GM12878 (cell line): ENCODE measurements around the gene NEURL3. TPM values are rescaled to one million over a fixed set of nuclear protein-coding genes. Genes with fewer than 3 reads are reported as not detected.

ENCODE experiments used
- ATF3 ChIP-seq: IDR thresholded peaks from 2 replicates; pipeline ENCODE4 v1.6.1; 2011; ENCODE audit warnings: low read depth, mild to moderate bottlenecking, low read length, moderate library complexity, borderline replicate concordance; ENCODE audit errors: extremely low read depth
- CTCF ChIP-seq, 3 experiments: IDR thresholded peaks in 2 of 3; conservative IDR thresholded peaks in 1 of 3; 2 replicates each; pipeline ENCODE4 v1.5.1; 2011; ENCODE audit warnings: low read depth in 3 of 3, low read length in 3 of 3, mild to moderate bottlenecking in 3 of 3, control low read depth in 2 of 3, moderate library complexity in 2 of 3, inconsistent platforms in 1 of 3, mixed read lengths in 1 of 3; ENCODE audit not compliant: control insufficient read depth in 2 of 3, insufficient read depth in 1 of 3; ENCODE audit errors: extremely low read depth in 1 of 3
- E2F8 ChIP-seq: fragments of 450-650 bp; IDR thresholded peaks from 2 replicates; pipeline ENCODE4 v1.6.1; 2018; ENCODE audit warnings: mild to moderate bottlenecking, low read depth, moderate library complexity; ENCODE audit not compliant: partially characterized antibody
- IRF4 ChIP-seq: IDR thresholded peaks from 2 replicates; pipeline ENCODE4 v1.6.1; 2011; ENCODE audit warnings: low read depth, low read length
- KDM1A ChIP-seq: fragments of 200-600 bp; sonication (generic); IDR thresholded peaks from 2 replicates; pipeline ENCODE4 v1.6.1; 2016; ENCODE audit warnings: borderline replicate concordance
- PBX3 ChIP-seq: IDR thresholded peaks from 2 replicates; pipeline ENCODE4 v1.6.1; 2011; ENCODE audit warnings: mild to moderate bottlenecking, low read depth, low read length, moderate library complexity; ENCODE audit not compliant: insufficient replicate concordance
- POU2F2 ChIP-seq: IDR thresholded peaks from 3 replicates; pipeline ENCODE4 v1.6.1; 2011; ENCODE audit warnings: low read depth, mild to moderate bottlenecking, low read length, borderline replicate concordance
- SPI1 ChIP-seq: IDR thresholded peaks from 2 replicates; pipeline ENCODE4 v1.6.1; 2011; ENCODE audit warnings: low read depth, mild to moderate bottlenecking, low read length, moderate library complexity, borderline replicate concordance; ENCODE audit not compliant: insufficient read depth
- ZBED1 ChIP-seq: IDR thresholded peaks from 2 replicates; pipeline ENCODE4 v1.6.1; 2016; ENCODE audit warnings: borderline replicate concordance
- ZBTB40 ChIP-seq: fragments of 450-650 bp; IDR thresholded peaks from 2 replicates; pipeline ENCODE4 v1.6.1; 2016; ENCODE audit warnings: mild to moderate bottlenecking, moderate library complexity, borderline replicate concordance
- ZNF217 ChIP-seq: fragments of 450-650 bp; IDR thresholded peaks from 2 replicates; pipeline ENCODE4 v1.6.1; 2017; ENCODE audit warnings: antibody characterized with exemption, mild to moderate bottlenecking
- ZNF592 ChIP-seq: fragments of 450-650 bp; IDR thresholded peaks from 2 replicates; pipeline ENCODE4 v1.6.1; 2017; ENCODE audit warnings: mild to moderate bottlenecking, moderate library complexity
- polyA plus RNA-seq, 11 experiments: library from polyadenylated mRNA; depleted of rRNA in 4 of 11; unstranded in 6 of 11; stranded (reverse) in 5 of 11; fragments of >200 nt; fragmentation: Nextera tagmentation in 4 of 11; fragmentation: Illumina TruSeq in 1 of 11; extraction: Ambion mirVana in 4 of 11; extraction: Trizol in 1 of 11; gene quantifications; 1 replicate in 1 of 11; 2 replicates in 10 of 11; pipeline versions ENCODE4 v1.2.1 to v1.2.3, GENCODE V29; 2011 to 2016; ENCODE audit warnings: inconsistent platforms in 2 of 11, missing spikeins in 2 of 11, low read depth in 1 of 11
- total RNA-seq, 4 experiments: library from RNA; depleted of rRNA in 3 of 4; stranded (reverse); fragments of >200 nt in 3 of 4; fragmentation: Illumina TruSeq in 1 of 4; extraction: Trizol in 1 of 4; gene quantifications; 2 replicates each; pipeline versions ENCODE4 v1.2.1 to v1.2.3, GENCODE V29; 2013 to 2021

Gene NEURL3
- total and polyA plus RNA-seq, 10 of the 15 experiments (the other 5 are each of a cell fraction or from before 2014, with no cell fraction given), result 0.03 to 6.3 (median 0.47) TPM

- no peak for TF ChIP-seq ZNF592
- no peak for TF ChIP-seq ATF3
- no peak for TF ChIP-seq E2F8
- no peak for TF ChIP-seq ZBTB40
- TF ChIP-seq IRF4, result no peak
- no peak for TF ChIP-seq CTCF (IDR thresholded peaks at IDR 0.05 in 2 of 3, conservative IDR thresholded peaks at IDR 0.05 in 1 of 3; ENCODE audit: control insufficient read depth in 2 of 3, extremely low read depth in 1 of 3, insufficient read depth in 1 of 3, low read depth in 3 of 3, low read length in 3 of 3)
- no peak for TF ChIP-seq PBX3
- TF ChIP-seq ZBED1, result no peak
- TF ChIP-seq SPI1, result peak; percentile 54; the same call in 1 of the 2 replicates
- TF ChIP-seq POU2F2, result no peak
- no peak for TF ChIP-seq KDM1A
- TF ChIP-seq ZNF217, result no peak
These were observed 3.7 kb downstream of the NEURL3 start (continued) for GRCh38 chr2:96501471-96501874.
